K562 (cell line): ENCODE measurements around the gene LMO7. TPM values are rescaled to one million over a fixed set of nuclear protein-coding genes. Genes with fewer than 3 reads are reported as not detected.
"Not testable (repeated sequence)": the region's sequence is repeated elsewhere in the genome, so short reads cannot be mapped to it uniquely, and the experiment has no call there.

Experiments used
- ATAC-seq: fragments of 200-7000 bp; cut with Tn5 transposase; 3 replicates; pipeline ENCODE4 v1.9.1; 2020; ENCODE audit warnings: moderate library complexity
- BruUV-seq: library from RNA; stranded (reverse); fragments of 400-500 nt; replicated peaks from 2 replicates; lab custom pipeline; 2021; lab: Mats Ljungman, UMichigan
- CTCF ChIA-PET: fragments of 300-600 bp; formaldehyde crosslinking; extraction: SDS; loops from one replicate; lab custom pipeline; 2021; ENCODE audit warnings: low intra/inter-chr PET ratio; lab: Yijun Ruan, JAX
- POLR2A ChIA-PET: fragments of 300-600, 350-650 bp; sonication (Branson Sonifier 250); formaldehyde crosslinking; extraction: SDS; loops from one replicate; lab custom pipeline; 2021; ENCODE audit warnings: antibody characterized with exemption, inconsistent platforms; lab: Yijun Ruan, JAX
- DNase-seq, 4 experiments: peaks; one replicate each; pipeline versions ENCODE4 v3.0.0 to v3.0.0-alpha.2; 2011 to 2018; ENCODE audit warnings: low spot score in 3 of 4, mixed read lengths in 3 of 4; ENCODE audit errors: extremely low read depth in 1 of 4
- FAIRE-seq: peaks from 2 replicates; lab custom pipeline; 2011; peaks lifted over from hg19 to GRCh38; lab: Jason Lieb, UNC
- H2AFZ ChIP-seq: 2 replicates; pipeline ENCODE4 v1.6.0; 2011; ENCODE audit warnings: low read depth, low read length, control low read depth, inconsistent platforms
- H3K27ac ChIP-seq: fragments of 200-600 bp; 3 replicates; pipeline ENCODE4 v1.8.0; 2011; ENCODE audit warnings: low read depth, mild to moderate bottlenecking, control low read depth, inconsistent platforms, low read length, moderate library complexity, mixed read lengths; ENCODE audit errors: extremely low read depth
- H3K27me3 ChIP-seq, 2 experiments: fragments of 300-600 bp in 1 of 2; 2 replicates in 1 of 2; 3 replicates in 1 of 2; pipeline versions ENCODE4 v1.6.0 to v1.8.0; 2011; ENCODE audit warnings: inconsistent platforms in 2 of 2, low read length in 2 of 2, mild to moderate bottlenecking in 1 of 2, mixed read lengths in 1 of 2, moderate library complexity in 1 of 2; ENCODE audit not compliant: control insufficient read depth in 2 of 2, insufficient read depth in 2 of 2
- H3K36me3 ChIP-seq: fragments of 300-600 bp; 3 replicates; pipeline ENCODE4 v1.8.0; 2011; ENCODE audit warnings: mild to moderate bottlenecking, low read length, inconsistent platforms; ENCODE audit not compliant: control insufficient read depth, insufficient read depth
- H3K4me1 ChIP-seq, 2 experiments: fragments of 200-600 bp in 1 of 2; replicated peaks in 1 of 2; 2 replicates in 1 of 2; 3 replicates in 1 of 2; pipeline versions ENCODE4 v1.5.1 to v1.8.0; 2011; ENCODE audit warnings: inconsistent platforms in 2 of 2, low read length in 2 of 2, mild to moderate bottlenecking in 1 of 2, mixed read lengths in 1 of 2, moderate library complexity in 1 of 2; ENCODE audit not compliant: control insufficient read depth in 2 of 2, insufficient read depth in 2 of 2
- H3K4me2 ChIP-seq: 2 replicates; pipeline ENCODE4 v1.6.1; 2011; ENCODE audit warnings: low read length, control low read depth, inconsistent platforms, mixed read lengths; ENCODE audit not compliant: insufficient read depth
- H3K4me3 ChIP-seq: fragments of 200-600 bp; sonication (generic), shearing (Covaris generic); 2 replicates; pipeline ENCODE4 v1.5.1; 2016; ENCODE audit warnings: control low read depth, inconsistent platforms
- H3K79me2 ChIP-seq: fragments of 200-600 bp; 3 replicates; pipeline ENCODE4 v1.8.0; 2011; ENCODE audit warnings: low read length, inconsistent platforms; ENCODE audit not compliant: control insufficient read depth, insufficient read depth
- H3K9ac ChIP-seq, 2 experiments: 2 replicates each; pipeline versions ENCODE4 v1.6.0 to v1.6.1; 2011; ENCODE audit warnings: low read depth in 2 of 2, low read length in 2 of 2, control low read depth in 1 of 2, inconsistent platforms in 1 of 2, mild to moderate bottlenecking in 1 of 2, mixed read lengths in 1 of 2; ENCODE audit not compliant: insufficient read depth in 1 of 2
- H3K9me1 ChIP-seq: one replicate; pipeline ENCODE4 v1.6.0; 2011; ENCODE audit warnings: inconsistent platforms, mild to moderate bottlenecking, low read length, moderate library complexity; ENCODE audit not compliant: control insufficient read depth, insufficient read depth
- H3K9me3 ChIP-seq: replicated peaks from 2 replicates; pipeline ENCODE4 v1.5.1; 2011; ENCODE audit warnings: low read depth, low read length, inconsistent platforms; ENCODE audit not compliant: control insufficient read depth, insufficient read depth
- H4K20me1 ChIP-seq: replicated peaks from 2 replicates; pipeline ENCODE4 v1.6.1; 2011; ENCODE audit warnings: low read length, inconsistent platforms, mixed read lengths; ENCODE audit not compliant: control insufficient read depth, insufficient read depth
- WGBS: fragments of 100-300 bp; shearing (Covaris generic); methylation state at CpG from one replicate; pipeline ENCODE4 v1.1.6; 2016; ENCODE audit warnings: low coverage, mixed read lengths; ENCODE audit not compliant: insufficient coverage; ENCODE audit errors: missing lambda C conversion rate; 5-methylcytosine and 5-hydroxymethylcytosine counted together
- in situ Hi-C: fragments of 300-500 bp; cut with MboI; formaldehyde crosslinking; loops from 4 replicates; pipeline ENCODE4 v1.15.0; 2018; ENCODE audit warnings: inconsistent platforms, mixed read lengths
- intact Hi-C: fragments of 100-400 bp; cut with micrococcal nuclease; formaldehyde crosslinking; loops from 2 replicates; pipeline ENCODE4 v1.14.2; 2022
- polyA plus RNA-seq, 8 experiments: library from polyadenylated mRNA; depleted of rRNA in 4 of 8; stranded (reverse) in 5 of 8; unstranded in 3 of 8; fragments of >200 nt; fragmentation: Nextera tagmentation in 2 of 8; fragmentation: Illumina TruSeq in 1 of 8; extraction: Ambion mirVana in 2 of 8; extraction: Trizol in 1 of 8; gene quantifications; 2 replicates each; pipeline versions ENCODE4 v1.2.1 to v1.2.3, GENCODE V29; 2011 to 2014; ENCODE audit warnings: inconsistent platforms in 1 of 8, missing spikeins in 1 of 8
- total RNA-seq, 7 experiments: library from RNA; depleted of rRNA in 6 of 7; stranded (reverse); fragments of >200 nt in 6 of 7; fragmentation: Illumina TruSeq in 2 of 7; extraction: Trizol in 2 of 7; gene quantifications; 2 replicates each; pipeline versions ENCODE4 v1.2.1 to v1.2.3, GENCODE V29; 2011 to 2021; ENCODE audit warnings: low replicate concordance in 1 of 7
- TF ChIP-seq, protein P1 (sequence below): fragments of 150-350 bp; IDR thresholded peaks from 2 replicates; pipeline ENCODE4 v1.6.1; 2014; ENCODE audit warnings: low read depth, mild to moderate bottlenecking, low read length, borderline replicate concordance

The LMO7 gene
- total and polyA plus RNA-seq, 9 of the 15 experiments (the other 6 are each of a cell fraction or from before 2014, with no cell fraction given): 0.42 to 4.3 (median 1.7) TPM

DNA sequence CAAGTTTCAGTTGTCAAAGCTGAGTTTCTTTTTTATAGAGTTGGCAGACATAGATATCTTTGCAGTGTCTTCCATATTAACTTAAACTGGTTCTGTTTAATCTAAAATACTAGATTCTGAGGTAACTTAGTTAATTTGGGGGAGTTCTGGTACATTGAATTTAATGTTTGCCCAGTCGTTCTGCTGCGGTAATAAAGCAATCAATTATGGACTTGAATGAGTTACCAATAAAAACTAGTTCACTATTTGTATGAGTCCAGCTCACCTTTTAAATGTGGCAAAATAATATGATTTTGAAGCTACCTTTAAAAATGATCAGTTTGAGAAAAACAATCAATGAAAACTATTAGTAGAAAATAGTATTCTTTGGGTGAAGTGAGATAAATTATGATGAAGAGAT lies 90.2 kb downstream of the LMO7 start (continued):
- TF ChIP-seq, protein P1, sequence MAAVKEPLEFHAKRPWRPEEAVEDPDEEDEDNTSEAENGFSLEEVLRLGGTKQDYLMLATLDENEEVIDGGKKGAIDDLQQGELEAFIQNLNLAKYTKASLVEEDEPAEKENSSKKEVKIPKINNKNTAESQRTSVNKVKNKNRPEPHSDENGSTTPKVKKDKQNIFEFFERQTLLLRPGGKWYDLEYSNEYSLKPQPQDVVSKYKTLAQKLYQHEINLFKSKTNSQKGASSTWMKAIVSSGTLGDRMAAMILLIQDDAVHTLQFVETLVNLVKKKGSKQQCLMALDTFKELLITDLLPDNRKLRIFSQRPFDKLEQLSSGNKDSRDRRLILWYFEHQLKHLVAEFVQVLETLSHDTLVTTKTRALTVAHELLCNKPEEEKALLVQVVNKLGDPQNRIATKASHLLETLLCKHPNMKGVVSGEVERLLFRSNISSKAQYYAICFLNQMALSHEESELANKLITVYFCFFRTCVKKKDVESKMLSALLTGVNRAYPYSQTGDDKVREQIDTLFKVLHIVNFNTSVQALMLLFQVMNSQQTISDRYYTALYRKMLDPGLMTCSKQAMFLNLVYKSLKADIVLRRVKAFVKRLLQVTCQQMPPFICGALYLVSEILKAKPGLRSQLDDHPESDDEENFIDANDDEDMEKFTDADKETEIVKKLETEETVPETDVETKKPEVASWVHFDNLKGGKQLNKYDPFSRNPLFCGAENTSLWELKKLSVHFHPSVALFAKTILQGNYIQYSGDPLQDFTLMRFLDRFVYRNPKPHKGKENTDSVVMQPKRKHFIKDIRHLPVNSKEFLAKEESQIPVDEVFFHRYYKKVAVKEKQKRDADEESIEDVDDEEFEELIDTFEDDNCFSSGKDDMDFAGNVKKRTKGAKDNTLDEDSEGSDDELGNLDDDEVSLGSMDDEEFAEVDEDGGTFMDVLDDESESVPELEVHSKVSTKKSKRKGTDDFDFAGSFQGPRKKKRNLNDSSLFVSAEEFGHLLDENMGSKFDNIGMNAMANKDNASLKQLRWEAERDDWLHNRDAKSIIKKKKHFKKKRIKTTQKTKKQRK: no peak

DNA sequence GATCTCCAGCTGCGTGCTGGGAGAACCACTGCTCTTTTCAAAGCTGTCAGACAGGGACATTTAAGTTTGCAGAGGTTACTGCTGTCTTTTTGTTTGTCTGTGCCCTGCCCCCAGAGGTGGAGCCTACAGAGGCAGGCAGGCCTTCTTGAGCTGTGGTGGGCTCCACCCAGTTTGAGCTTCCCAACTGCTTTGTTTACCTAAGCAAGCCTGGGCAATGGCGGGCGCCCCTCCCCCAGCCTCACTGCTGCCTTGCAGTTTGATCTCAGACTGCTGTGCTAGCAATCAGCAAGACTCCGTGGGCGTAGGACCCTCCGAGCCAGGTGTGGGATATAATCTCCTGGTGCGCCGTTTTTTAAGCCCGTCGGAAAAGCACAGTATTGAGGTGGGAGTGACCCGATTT lies 97.0 kb downstream of the LMO7 start:
- CTCF ChIA-PET, H2AFZ ChIP-seq, H3K4me3 ChIP-seq, H3K9me3 ChIP-seq, ATAC-seq, BruUV-seq, H3K9me1 ChIP-seq, H3K4me1 ChIP-seq, POLR2A ChIA-PET, H3K27me3 ChIP-seq, H3K9ac ChIP-seq, H3K4me2 ChIP-seq, H3K36me3 ChIP-seq, DNase-seq, H4K20me1 ChIP-seq, in situ Hi-C loops, intact Hi-C loops, FAIRE-seq, H3K79me2 ChIP-seq, H3K27ac ChIP-seq: not testable (repeated sequence)
- no CpG with 5 or more reads among the region's 11 CpGs for WGBS
